ENCODE data around the gene TMEM217.

The TMEM217 gene

DNA sequence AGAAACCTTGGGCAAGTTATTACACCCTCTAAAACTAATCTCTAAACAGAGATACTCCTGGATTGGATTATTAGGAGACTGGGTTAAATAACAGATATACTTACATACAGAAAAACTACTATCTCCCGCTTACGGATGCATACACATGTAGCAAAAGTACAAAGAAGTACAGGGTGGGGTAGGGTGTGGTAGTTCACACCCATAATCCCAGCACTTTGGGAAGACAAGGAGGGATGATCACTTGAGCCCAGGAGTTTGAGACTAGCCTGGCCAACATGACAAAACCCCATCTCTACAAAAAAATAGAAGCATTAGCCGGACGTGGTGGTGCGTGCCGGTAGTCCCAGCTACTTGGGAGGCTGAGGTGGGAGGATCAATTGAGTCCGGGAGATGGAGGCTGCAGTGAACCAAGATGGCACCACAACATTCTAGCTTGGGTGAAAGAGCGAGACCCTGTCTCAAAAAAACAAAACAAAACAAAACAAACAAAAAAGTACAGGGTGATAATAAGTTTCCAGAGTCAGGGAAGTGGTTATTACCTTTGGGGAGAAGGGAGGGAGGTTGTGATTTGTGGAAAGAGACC is 79.9 kb downstream of the TMEM217 start:
- no peak for DNase-seq

DNA sequence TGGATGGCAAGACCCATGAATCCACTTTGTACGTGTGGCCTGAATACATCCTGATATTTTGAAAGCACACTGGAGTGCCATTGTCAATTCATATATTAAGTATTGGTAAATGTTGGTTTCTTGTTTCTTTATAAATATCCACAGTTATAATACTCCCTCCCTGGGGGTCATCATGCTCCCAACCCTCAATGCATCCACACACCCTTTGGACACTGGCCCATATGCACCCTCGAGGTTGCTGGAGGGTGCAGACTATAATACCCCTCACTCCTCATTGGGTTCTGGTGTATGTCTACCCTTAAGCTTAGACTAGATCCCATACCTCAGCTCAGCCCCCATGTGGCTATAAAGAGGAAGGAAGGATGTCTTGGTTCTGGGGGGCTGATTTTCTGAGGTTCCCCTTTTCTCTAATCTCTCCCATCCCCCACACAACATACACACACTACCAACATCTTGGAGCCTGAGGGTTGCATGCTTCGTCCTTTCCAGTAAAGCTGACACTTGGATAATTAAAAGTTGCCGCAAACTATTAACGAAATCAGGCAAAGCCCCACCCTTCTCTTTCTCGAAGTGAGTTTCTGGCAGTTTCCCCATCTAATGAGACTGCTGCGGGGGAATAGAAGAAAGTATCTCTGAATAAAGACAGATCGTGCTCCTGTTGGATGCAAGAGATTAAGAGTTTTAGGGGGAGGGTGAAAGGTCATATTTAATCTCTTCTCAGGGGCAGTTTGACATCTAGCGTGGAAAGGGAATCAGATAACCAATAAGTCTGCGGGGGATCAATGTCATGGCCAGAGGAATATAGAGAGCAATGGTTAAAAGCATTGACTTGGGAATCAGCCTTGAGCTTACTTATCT is 80.6 kb downstream of the TMEM217 start:
- DNase-seq = no peak

DNA sequence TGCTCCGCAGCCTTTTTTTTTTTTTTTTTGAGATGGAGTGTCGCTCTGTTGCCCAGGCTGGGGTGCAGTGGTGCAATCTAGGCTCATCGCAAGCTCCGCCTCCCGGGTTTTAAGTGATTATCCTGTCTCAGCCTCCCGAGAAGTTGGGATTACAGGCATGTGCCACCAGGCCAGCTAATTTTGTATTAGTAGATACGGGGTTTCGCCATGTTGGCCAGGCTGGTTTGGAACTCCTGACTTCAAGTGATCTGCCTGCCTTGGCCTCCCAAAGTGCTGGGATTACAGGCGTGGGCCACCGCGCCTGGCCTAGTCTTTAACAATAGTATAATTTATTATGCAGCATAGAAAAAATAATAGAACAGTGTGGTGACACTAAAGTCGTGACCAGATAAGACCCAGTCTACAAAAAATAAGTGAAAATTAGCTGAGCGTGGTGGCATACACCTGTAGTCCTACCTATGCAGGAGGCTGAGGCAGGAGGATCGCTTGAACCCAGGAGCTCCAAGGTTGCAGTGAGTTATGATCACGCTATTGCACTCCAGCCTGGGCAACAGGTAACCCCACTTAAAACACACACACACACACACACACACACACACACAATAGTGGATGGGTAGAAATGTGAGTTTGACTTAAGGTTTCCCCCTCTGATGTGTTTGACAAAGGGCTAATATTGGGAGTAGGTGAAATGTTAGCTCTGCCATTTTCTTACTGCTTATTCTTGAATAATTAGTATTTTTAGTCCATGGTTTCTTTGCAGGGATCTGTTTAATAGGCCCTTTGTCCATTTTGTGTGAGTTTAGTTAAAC is 81.5 kb downstream of the TMEM217 start:
- peak; percentile 89 for DNase-seq

DNA sequence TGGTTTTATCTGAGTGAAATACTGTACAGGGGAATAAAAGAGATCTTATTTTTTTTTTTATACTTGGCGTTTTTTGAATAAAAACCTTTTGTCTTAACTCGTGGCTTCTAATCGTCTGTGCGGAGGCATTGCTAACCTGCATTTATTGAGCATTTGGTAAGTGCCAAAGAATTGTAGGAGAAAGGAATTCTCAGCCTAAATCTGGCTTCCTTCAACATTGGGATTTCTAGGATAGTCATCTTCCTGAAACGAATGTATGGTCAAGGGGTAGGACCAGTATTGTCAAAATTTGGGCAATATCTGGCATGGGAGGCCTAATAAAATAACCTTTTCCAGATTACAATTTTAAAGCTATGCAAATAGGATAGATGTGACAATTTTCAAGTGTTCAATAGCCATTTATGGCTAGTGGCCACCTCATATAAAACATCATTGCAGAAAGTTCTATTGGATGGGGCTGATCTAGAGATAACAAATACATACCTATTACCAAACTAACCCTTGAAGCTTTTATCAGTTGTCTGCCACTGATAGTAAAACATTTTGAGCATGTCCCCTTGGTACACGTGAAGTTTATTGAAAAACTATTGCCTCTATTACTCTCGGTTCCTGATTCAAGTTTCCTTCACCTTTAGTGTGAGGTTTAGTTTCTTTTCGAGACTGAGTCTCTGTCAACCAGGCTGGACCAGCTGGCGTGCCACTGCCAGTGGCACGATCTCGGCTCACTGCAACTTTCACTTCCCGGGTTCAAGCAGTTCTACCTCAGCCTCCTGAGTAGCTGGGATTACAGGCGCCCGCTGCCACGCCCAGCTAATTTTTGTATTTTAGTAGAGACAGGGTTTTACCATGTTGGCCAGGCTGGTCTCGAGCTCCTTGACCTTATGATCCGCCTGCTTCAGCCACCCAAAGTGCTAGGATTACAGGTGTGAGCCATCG is 82.3 kb downstream of the TMEM217 start:
- DNase-seq = no peak

GRCh38 chr6:37174515-37175331 is 83.2 kb downstream of the TMEM217 start:
- DNase-seq = no peak

GRCh38 chr6:37174196-37174514 is 83.8 kb downstream of the TMEM217 start:
- no peak for DNase-seq

DNA sequence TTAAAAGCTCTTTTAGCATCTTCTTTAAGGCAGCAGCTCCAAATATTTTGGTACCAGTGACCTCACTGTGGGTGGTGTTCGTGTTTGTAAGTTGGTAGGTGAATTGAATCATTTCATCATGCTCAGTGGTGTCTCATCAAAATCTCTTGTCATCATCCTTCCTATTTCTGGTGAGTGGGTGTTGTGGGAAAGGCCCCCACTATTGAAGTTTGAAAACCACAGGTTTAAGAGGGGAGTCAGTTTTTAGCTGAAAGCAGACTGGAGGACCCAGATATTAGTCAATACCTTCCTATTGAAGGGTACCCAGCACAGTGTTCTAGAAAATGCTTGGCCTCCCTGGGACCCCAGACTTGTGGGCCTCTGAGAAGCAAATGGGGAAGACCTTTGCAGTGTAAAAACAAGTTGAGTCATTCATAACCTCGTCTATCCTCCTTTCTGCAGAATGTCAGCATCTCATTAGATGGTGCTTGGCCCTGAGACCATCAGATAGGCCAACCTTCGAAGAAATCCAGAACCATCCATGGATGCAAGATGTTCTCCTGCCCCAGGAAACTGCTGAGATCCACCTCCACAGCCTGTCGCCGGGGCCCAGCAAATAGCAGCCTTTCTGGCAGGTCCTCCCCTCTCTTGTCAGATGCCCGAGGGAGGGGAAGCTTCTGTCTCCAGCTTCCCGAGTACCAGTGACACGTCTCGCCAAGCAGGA is 84.3 kb downstream of the TMEM217 start:
- DNase-seq = no peak

GRCh38 chr6:37172912-37173492 is 84.9 kb downstream of the TMEM217 start:
- DNase-seq = no peak

GRCh38 chr6:37171970-37172812 is 85.8 kb downstream of the TMEM217 start:
- DNase-seq = peak; percentile 94

- DNase-seq = peak; percentile 65
Measured at GRCh38 chr6:37171201-37171969, 86.6 kb downstream of the TMEM217 start.

DNA sequence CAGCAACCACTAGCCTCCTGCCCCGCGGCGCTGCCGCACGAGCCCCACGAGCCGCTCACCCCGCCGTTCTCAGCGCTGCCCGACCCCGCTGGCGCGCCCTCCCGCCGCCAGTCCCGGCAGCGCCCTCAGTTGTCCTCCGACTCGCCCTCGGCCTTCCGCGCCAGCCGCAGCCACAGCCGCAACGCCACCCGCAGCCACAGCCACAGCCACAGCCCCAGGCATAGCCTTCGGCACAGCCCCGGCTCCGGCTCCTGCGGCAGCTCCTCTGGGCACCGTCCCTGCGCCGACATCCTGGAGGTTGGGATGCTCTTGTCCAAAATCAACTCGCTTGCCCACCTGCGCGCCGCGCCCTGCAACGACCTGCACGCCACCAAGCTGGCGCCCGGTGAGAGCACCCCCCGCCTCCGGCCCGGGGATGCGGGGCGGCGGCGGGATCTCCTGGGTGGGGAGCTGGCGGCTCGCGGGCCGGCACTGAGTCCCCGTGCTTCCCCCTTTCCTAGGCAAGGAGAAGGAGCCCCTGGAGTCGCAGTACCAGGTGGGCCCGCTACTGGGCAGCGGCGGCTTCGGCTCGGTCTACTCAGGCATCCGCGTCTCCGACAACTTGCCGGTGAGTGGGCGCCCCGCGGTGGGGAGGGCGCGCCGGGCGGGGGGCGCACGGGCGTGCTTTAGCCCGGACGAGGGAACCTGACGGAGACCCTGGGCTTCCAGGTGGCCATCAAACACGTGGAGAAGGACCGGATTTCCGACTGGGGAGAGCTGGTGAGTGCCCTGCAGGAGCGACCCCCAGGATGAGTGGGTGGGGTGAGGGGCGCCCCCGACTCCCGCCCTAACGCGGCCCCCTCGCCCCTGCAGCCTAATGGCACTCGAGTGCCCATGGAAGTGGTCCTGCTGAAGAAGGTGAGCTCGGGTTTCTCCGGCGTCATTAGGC is 87.4 kb downstream of the TMEM217 start:
- DNase-seq = peak; percentile 84

- DNase-seq = peak; percentile 99
Measured at GRCh38 chr6:37169496-37170272, 88.3 kb downstream of the TMEM217 start, which contains the start of gene PIM1. PIM1 (plus strand) TSS chr6:37170152; CDS start chr6:37170576, 424 bp downstream.

DNA sequence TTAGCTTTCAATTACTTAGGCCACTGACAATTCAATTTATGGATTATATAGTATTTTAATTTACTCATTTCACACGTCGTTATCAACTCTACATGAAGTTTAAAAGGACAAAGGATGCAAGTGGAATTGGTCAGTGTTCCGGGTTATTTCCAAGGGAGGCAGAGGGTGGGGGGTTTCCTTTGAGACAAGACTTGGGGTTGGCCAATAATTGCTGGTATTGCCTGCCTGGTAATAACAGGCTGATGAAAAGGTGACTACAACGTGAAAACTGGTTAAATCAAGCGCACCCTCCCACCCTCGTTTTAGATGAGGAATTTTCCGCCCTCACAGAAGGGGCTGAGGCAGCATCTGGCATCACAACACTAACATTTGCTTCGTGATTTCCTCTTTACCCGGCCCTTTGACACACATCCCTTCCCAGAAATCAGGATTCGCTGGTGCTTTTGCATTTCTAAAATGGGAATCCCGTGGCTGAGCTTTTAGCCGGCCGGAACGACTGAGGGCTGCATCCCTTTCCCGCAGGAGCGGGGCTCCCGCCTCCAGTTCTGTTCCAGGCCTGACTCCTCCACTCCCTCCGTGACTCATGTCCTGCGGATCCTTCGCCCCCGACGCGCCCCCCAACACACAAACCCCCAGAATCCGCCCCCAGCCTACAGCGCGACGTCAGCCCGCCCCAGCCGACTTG is 89.0 kb downstream of the TMEM217 start:
- peak; percentile 76 for DNase-seq

DNA sequence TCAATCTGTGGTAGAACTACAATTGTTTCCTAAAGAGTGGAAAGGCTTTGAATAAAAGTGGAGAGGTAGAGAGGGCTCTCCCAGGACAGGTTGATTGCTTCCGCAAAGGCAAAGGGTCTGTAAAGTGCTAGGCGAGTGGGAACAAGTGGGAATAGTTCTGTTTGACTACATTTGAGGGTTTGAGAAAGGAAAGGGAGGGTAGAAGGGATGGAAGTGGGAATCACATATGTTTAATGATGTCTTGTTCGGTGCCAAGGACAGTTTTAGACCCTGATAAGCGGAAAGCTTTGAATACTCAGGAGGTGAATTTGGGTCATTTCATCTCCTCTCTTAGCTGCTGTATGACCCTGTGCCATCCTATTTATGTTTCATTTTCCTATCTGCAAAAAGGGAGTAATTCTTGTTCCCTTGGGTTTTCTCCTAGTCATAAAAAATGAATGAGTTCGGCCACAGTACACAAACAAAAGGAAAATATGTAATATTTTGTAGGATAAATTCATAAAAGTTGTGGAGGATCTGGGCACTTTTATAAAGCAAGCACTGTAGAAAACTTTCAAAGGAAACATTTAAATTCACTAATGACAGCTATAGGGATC is 89.7 kb downstream of the TMEM217 start:
- DNase-seq = no peak

- DNase-seq = no peak
Measured at GRCh38 chr6:37162740-37163139, 95.2 kb downstream of the TMEM217 start.

All from NCI-H82 (cell line).